Adrenal gland (tissue), 19 donors: Measurements from ENCODE around the gene CRELD2. TPM values are rescaled to one million over a fixed set of nuclear protein-coding genes. Genes with fewer than 3 reads are reported as not detected.

Source experiments
- DNase-seq, 7 donors: peaks; one replicate each; pipeline ENCODE4 v3.0.0-alpha.2; 2019 to 2020
- H3K27ac ChIP-seq, 5 donors: fragments of 200-600 bp; sonication (generic) in 4 of 5; 1 replicate in 3 of 5; 2 replicates in 2 of 5; pipeline versions ENCODE4 v1.5.1 to v1.8.0; 2016 to 2020; ENCODE audit warnings: mild to moderate bottlenecking in 1 of 5
- H3K27me3 ChIP-seq: fragments of 200-600 bp; 2 replicates; pipeline ENCODE4 v1.8.0; 2021
- H3K36me3 ChIP-seq, 2 donors: fragments of 200-600 bp; replicated peaks in 1 of 2; 1 replicate in 1 of 2; 2 replicates in 1 of 2; pipeline versions ENCODE4 v1.5.1 to v1.8.0; 2018 to 2022
- H3K4me1 ChIP-seq, 2 donors: fragments of 200-600 bp; replicated peaks in 1 of 2; 1 replicate in 1 of 2; 2 replicates in 1 of 2; pipeline versions ENCODE4 v1.5.1 to v1.8.0; 2018 to 2021
- H3K4me3 ChIP-seq, 4 donors: fragments of 200-600 bp; sonication (generic) in 3 of 4; one replicate each; pipeline ENCODE4 v1.5.1; 2016 to 2018
- H3K9me3 ChIP-seq, 3 donors: fragments of 200-600 bp; sonication (generic) in 1 of 3; replicated peaks in 1 of 3; 1 replicate in 2 of 3; 2 replicates in 1 of 3; pipeline versions ENCODE4 v1.5.1 to v1.8.0; 2016 to 2021
- CTCF ChIP-seq, 6 experiments: fragments of 450-650 bp in 4 of 6; fragments of 200-600 bp in 2 of 6; sonication (generic) in 1 of 6; IDR thresholded peaks; 1 replicate in 5 of 6; 2 replicates in 1 of 6; pipeline versions ENCODE4 v1.5.1 to v1.8.0; 2016 to 2021; ENCODE audit warnings: antibody characterized with exemption in 6 of 6, mild to moderate bottlenecking in 2 of 6, moderate library complexity in 1 of 6
- POLR2A ChIP-seq, 2 donors: fragments of 450-650 bp; IDR thresholded peaks; one replicate each; pipeline ENCODE4 v1.6.1; 2017; ENCODE audit warnings: antibody characterized with exemption in 2 of 2, mild to moderate bottlenecking in 2 of 2, moderate library complexity in 1 of 2
- WGBS, 4 donors: extraction: QIAGEN DNeasy Blood & Tissue Kit in 2 of 4; methylation state at CpG; one replicate each; pipeline versions ENCODE4 v1.1.5 to v1.1.7; 2013 to 2017; 5-methylcytosine and 5-hydroxymethylcytosine counted together
- intact Hi-C, 2 donors: fragments of 100-400 bp; cut with DNase I; formaldehyde crosslinking; loops; one replicate each; pipeline versions ENCODE4 v1.14.1 to v1.15.0; 2022 to 2023
- long read RNA-seq, 10 donors: library from polyadenylated mRNA in 3 of 10; unstranded in 2 of 10; stranded (forward) in 1 of 10; transcript quantifications; one replicate each; pipeline ENCODE4 v2.0.0 and lab custom pipeline, GENCODE V29; 2021 to 2026
- polyA plus RNA-seq, 3 donors: library from polyadenylated mRNA; stranded (reverse); fragments of 200-250 nt in 2 of 3; fragments of 350-450 nt in 1 of 3; fragmentation: Illumina TruSeq in 1 of 3; extraction: RNeasy Lipid Tissue Mini Kit (QIAGEN cat#74804) in 1 of 3; gene quantifications; one replicate each; pipeline ENCODE4 v1.2.3, GENCODE V29; 2013 to 2014
- total RNA-seq, 9 donors: library from RNA; depleted of rRNA in 4 of 9; stranded (reverse); fragments of >200 nt in 4 of 9; fragments of 120-200 nt in 1 of 9; fragmentation: NEBNext Ultra II Directional in 1 of 9; extraction: Animal tissue kit (Norgen Biotek cat#: 25700) in 1 of 9; gene quantifications; one replicate each; pipeline versions ENCODE4 v1.1.0 to v1.2.4, GENCODE V29; 2013 to 2023
- donor health status: healthy with polysubstance abuse.
- donor health status: Bipolar disorder and iron deficiency.
- donor health status: DM: yes; HTN: yes; CAD: no.
- donor health status: DM: no; HTN: no; CAD: no.
- donor health status: DM: no; HTN: no; CAD: no.
- donor health status: DM: yes; HTN: yes; CAD: no.

Gene CRELD2
- total RNA-seq = 10 to 100 TPM; 16.5 to 63.4 (median 45.4) TPM
- 10 to 100 TPM; 14.5 to 28.1 (median 23.0) TPM for polyA plus RNA-seq
- long read RNA-seq, donor 1, transcript CRELD2-201 (10 exons, 1,357 nt) = major isoform, 6 of 7 reads
- long read RNA-seq, donor 1, partial matches to known transcripts = 0 of 7 reads
- long read RNA-seq, donor 1, other reads (novel, unspliced or antisense) = 0 of 7 reads
- long read RNA-seq, donor 2, partial matches to known transcripts = 0 of 2 reads
- long read RNA-seq, donor 2, other reads (novel, unspliced or antisense) = 0 of 2 reads
- long read RNA-seq, donor 3, partial matches to known transcripts = 0 of 4 reads
- long read RNA-seq, donor 3, other reads (novel, unspliced or antisense) = 0 of 4 reads
- long read RNA-seq, donor 4, transcript CRELD2-201 (10 exons, 1,357 nt) = major isoform, 17 of 22 reads
- long read RNA-seq, donor 4, partial matches to known transcripts = 0 of 22 reads
- long read RNA-seq, donor 4, other reads (novel, unspliced or antisense) = 3 of 22 reads
- long read RNA-seq, donor 5, transcript CRELD2-201 (10 exons, 1,357 nt) = major isoform, 54 of 73 reads
- long read RNA-seq, donor 5, partial matches to known transcripts = 3 of 73 reads
- long read RNA-seq, donor 5, other reads (novel, unspliced or antisense) = 14 of 73 reads
- long read RNA-seq, donor 6, transcript CRELD2-201 (10 exons, 1,357 nt) = major isoform, 12 of 17 reads
- long read RNA-seq, donor 6, partial matches to known transcripts = 3 of 17 reads
- long read RNA-seq, donor 6, other reads (novel, unspliced or antisense) = 1 of 17 reads
- long read RNA-seq, donor 7, partial matches to known transcripts = 0 of 7 reads
- long read RNA-seq, donor 7, other reads (novel, unspliced or antisense) = 0 of 7 reads
- long read RNA-seq, donor 8, transcript CRELD2-201 (10 exons, 1,357 nt) = major isoform, 11 of 11 reads
- long read RNA-seq, donor 8, partial matches to known transcripts = 0 of 11 reads
- long read RNA-seq, donor 8, other reads (novel, unspliced or antisense) = 0 of 11 reads
- long read RNA-seq, donor 9 = 0 reads
- long read RNA-seq, donor 10, transcript CRELD2-201 (10 exons, 1,357 nt) = major isoform, 5 of 6 reads
- long read RNA-seq, donor 10, partial matches to known transcripts = 0 of 6 reads
- long read RNA-seq, donor 10, other reads (novel, unspliced or antisense) = 0 of 6 reads

- H3K27me3 ChIP-seq = no peaks in the 10 kb centered on the region
- H3K4me3 ChIP-seq = peak within 1 kb of the TSS; percentile 45 to 87 (median 70)
- 0 to 1% (median 0%) methylated on average over 4 to 103 of the region's 103 CpGs for WGBS, 4 donors
- peaks cover 9 to 20% of the 10 kb centered on the region in 2 donors for H3K4me1 ChIP-seq
- H3K36me3 ChIP-seq = peaks cover 0 to 12% of the 10 kb centered on the region in 2 donors
- intact Hi-C loops = loop anchor here (10.0 kb wide), 2 partner anchors 63 to 133 kb away; partner anchors contain the start of gene ZBED4 (in 2 of the 2)
- peak; percentile 75 to 77 for TF ChIP-seq POLR2A (IDR thresholded peaks at IDR 0.05)
- TF ChIP-seq CTCF (IDR thresholded peaks at IDR 0.05) = peak in 1 of 6 experiments; percentile 2
- H3K9me3 ChIP-seq = no peaks in the 10 kb centered on the region
- peak within 1 kb of the TSS; percentile 89 to 95 (median 94) for H3K27ac ChIP-seq
- peak; percentile 97 to 99 (median 98) for DNase-seq
Observed at GRCh38 chr22:49917974-49918910, at the start of gene CRELD2, which contains the start of gene ALG12. TSS of gene CRELD2 (plus strand) at chr22:49918634. CDS start at chr22:49918770, 136 bp downstream. TSS of gene ALG12 (minus strand) at chr22:49918438. CDS start at chr22:49913765, 4,673 bp downstream.

GRCh38 chr22:49869086-49869830 lies 49.2 kb upstream of the CRELD2 start:
- DNase-seq = peak in 1 of 7 donors; percentile 2
- Histone ChIP-seq H3K4me1 (no peaks in the 10 kb centered on the region), H3K27me3 (no peaks in the 10 kb centered on the region), H3K27ac (no peak overlapping the region), H3K9me3 (peaks cover 0 to 15% (median 0%) of the 10 kb centered on the region in 3 donors), H3K36me3 (no peaks in the 10 kb centered on the region), H3K4me3 (no peak overlapping the region)
- 89 to 92% (median 91%) methylated on average over 14 to 17 of the region's 17 CpGs for WGBS, 4 donors
- intact Hi-C loops = no loop called here
- TF ChIP-seq CTCF (IDR thresholded peaks at IDR 0.05) (no peak), POLR2A (IDR thresholded peaks at IDR 0.05) (no peak)
